ENCODE data around the gene BPHL. TPM values are rescaled to one million over a fixed set of nuclear protein-coding genes. Genes with fewer than 3 reads are reported as not detected.

Gene BPHL
- total RNA-seq, 1 donor from 2014 or later = 12.1 TPM

DNA sequence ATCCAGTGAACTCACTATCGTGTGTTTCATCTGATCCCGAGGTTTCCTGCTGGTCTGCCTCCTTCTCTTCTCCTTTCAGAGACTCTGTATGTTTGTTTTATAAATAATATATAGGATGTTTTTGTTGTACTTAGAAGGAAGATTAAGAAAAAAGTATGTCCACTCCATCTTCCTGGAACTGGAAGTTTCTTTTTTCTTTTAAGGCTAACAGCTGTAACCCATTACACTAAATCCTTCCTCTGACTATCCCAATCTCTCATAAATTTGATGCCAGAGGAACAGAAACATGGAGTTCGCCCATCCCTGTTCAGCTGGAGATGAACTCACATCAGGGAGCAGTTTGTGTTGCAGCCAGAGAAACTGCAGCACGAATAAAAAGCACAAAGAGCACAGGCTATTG lies 29.5 kb upstream of the BPHL start:
- intact Hi-C loops (cut with micrococcal nuclease) = no loop called here
- Mint-ChIP-seq H3K9me3 (no peaks in the 10 kb centered on the region), H3K27ac (no peak overlapping the region), H3K4me3 (ENCODE audit: low read depth) (no peak overlapping the region), H3K27me3 (ENCODE audit: low read depth) (no peaks in the 10 kb centered on the region), H3K36me3 (ENCODE audit: low read depth) (peaks cover 57% of the 10 kb centered on the region), H3K4me1 (ENCODE audit: low read depth) (peaks cover 13% of the 10 kb centered on the region)
- no peak for DNase-seq (ENCODE audit: low spot score)

DNA sequence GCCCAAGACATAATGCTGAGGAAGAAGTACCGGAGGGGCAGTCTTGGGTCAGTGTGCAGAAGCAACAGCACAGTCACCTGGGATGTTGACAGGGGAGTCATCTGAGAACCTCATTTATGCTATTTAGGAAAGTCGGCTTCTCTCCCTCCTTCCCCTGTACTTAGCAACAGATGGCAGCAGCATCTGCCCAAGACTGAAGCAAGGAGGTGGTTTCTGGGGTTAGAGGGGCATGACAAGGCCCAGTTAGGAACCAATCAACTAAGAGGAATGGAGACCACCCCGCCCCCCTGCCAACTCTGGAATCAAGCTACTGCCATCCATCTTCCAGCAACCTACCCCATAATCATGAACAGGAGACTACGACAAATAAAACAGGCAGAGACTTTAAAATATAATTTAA lies 28.5 kb upstream of the BPHL start:
- H3K36me3 Mint-ChIP-seq (ENCODE audit: low read depth) = peaks cover 55% of the 10 kb centered on the region
- DNase-seq (ENCODE audit: low spot score) = no peak
- H3K4me1 Mint-ChIP-seq (ENCODE audit: low read depth) = peaks cover 12% of the 10 kb centered on the region
- H3K27me3 Mint-ChIP-seq (ENCODE audit: low read depth) = no peaks in the 10 kb centered on the region
- no peak overlapping the region for H3K4me3 Mint-ChIP-seq (ENCODE audit: low read depth)
- intact Hi-C loops (cut with micrococcal nuclease) = no loop called here
- H3K27ac Mint-ChIP-seq = peak overlapping the region; percentile 1
- H3K9me3 Mint-ChIP-seq = no peaks in the 10 kb centered on the region

DNA sequence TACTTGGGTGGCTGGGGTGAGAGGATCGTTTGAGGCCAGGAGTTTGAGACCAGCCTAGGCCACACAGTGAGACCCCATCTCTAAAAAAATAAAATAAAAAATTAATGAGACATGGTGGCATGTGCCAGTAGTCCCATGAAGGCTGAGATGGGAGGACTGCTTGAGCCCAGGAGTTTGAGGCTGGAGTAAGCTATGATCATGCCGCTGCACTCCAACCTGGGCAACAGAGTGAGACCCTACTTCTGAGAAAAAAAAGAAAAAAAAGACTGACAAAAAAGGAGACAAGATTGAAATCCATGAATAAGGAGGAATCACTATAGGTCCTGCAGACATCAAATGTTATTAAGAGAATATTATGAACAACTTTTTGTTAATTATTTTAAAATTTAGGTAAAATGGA lies 23.7 kb upstream of the BPHL start:
- Mint-ChIP-seq H3K36me3 (ENCODE audit: low read depth) (peaks cover 47% of the 10 kb centered on the region), H3K4me3 (ENCODE audit: low read depth) (no peak overlapping the region), H3K4me1 (ENCODE audit: low read depth) (peaks cover 2% of the 10 kb centered on the region), H3K9me3 (no peaks in the 10 kb centered on the region), H3K27ac (no peak overlapping the region), H3K27me3 (ENCODE audit: low read depth) (no peaks in the 10 kb centered on the region)
- intact Hi-C loops (cut with micrococcal nuclease) = no loop called here
- no peak for DNase-seq (ENCODE audit: low spot score)

DNA sequence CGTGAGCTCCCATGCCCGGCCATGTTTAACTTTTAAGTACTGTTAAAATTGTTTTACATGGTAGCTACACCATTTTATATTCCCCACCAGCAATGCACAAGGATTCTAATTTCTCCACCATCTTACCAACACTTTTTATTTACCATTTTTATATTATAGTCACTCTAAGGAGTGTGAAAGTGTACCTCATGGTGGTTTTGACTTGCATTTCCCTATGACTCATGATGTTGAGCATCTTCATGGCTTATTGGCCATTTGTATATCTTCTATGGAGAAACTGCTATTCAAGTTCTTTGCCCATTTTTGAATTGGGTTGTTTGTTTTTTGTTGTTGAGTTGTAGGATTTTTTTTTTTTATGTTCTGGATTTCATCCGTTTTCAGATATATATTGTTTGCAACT lies 15.6 kb upstream of the BPHL start:
- intact Hi-C loops (cut with micrococcal nuclease) = no loop called here
- no peak overlapping the region for H3K4me3 Mint-ChIP-seq (ENCODE audit: low read depth)
- H3K4me1 Mint-ChIP-seq (ENCODE audit: low read depth) = peaks cover 2% of the 10 kb centered on the region
- H3K27ac Mint-ChIP-seq = no peak overlapping the region
- DNase-seq (ENCODE audit: low spot score) = no peak
- no peaks in the 10 kb centered on the region for H3K27me3 Mint-ChIP-seq (ENCODE audit: low read depth)
- H3K36me3 Mint-ChIP-seq (ENCODE audit: low read depth) = peaks cover 70% of the 10 kb centered on the region
- no peaks in the 10 kb centered on the region for H3K9me3 Mint-ChIP-seq

DNA sequence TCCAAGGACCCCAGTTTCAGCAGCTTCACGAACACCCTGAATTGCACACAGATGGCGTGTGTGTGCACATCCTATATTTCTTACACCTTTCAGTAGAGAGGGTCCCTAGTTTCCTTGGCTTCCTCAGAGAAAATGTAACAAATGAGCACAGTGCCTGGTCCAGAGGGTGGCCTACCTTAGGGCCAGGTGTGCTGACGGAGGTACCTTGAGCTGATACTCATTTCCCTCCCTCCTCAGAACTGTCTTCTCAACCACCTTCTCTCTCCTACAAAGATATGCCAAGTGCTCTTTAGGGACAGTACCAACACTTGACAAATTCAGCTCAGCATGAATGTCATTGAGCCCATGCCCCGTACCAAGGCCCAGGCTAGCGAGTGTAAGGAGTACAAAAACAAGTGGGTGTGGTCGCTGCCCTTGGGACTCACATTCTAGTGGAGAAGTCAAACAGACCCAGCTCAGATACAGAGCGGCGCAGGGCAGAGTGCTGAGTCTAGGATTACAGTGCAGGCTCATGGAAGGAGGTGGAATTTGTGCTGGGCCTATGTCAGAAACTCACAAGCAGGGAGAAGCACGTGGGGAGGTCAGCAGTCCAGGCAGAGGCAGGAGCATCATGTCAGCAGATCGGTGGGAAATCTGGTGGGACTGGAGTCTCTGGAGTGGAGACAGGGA lies 9.6 kb upstream of the BPHL start:
- Mint-ChIP-seq H3K4me1 (ENCODE audit: low read depth) (no peaks in the 10 kb centered on the region), H3K27ac (no peak overlapping the region), H3K4me3 (ENCODE audit: low read depth) (no peak overlapping the region), H3K36me3 (ENCODE audit: low read depth) (peaks cover 69% of the 10 kb centered on the region), H3K27me3 (ENCODE audit: low read depth) (no peaks in the 10 kb centered on the region), H3K9me3 (no peaks in the 10 kb centered on the region)
- intact Hi-C loops (cut with micrococcal nuclease) = no loop called here
- DNase-seq (ENCODE audit: low spot score) = no peak

DNA sequence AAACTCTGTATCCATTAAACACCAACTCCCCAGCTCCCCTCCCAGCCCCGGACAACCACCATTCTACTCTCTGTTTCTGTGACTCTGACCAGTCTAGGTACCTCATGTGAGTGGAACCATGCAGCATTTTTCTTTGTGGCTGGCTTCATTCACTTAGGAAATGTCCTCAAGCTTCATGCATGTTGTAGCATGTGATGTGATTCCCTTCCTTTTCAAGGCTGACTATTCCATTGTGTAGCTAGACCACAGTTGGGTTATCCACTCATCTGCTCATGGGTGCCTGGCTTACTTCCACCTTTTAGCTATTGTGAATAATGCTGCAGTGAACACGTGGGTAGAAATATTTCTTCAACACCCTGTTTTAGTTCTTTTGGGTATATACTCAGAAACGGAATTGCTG lies 8.8 kb upstream of the BPHL start:
- no peak for DNase-seq (ENCODE audit: low spot score)
- intact Hi-C loops (cut with micrococcal nuclease) = no loop called here
- H3K36me3 Mint-ChIP-seq (ENCODE audit: low read depth) = peaks cover 64% of the 10 kb centered on the region
- no peaks in the 10 kb centered on the region for H3K9me3 Mint-ChIP-seq
- H3K27ac Mint-ChIP-seq = no peak overlapping the region
- H3K4me1 Mint-ChIP-seq (ENCODE audit: low read depth) = no peaks in the 10 kb centered on the region
- no peak overlapping the region for H3K4me3 Mint-ChIP-seq (ENCODE audit: low read depth)
- no peaks in the 10 kb centered on the region for H3K27me3 Mint-ChIP-seq (ENCODE audit: low read depth)

DNA sequence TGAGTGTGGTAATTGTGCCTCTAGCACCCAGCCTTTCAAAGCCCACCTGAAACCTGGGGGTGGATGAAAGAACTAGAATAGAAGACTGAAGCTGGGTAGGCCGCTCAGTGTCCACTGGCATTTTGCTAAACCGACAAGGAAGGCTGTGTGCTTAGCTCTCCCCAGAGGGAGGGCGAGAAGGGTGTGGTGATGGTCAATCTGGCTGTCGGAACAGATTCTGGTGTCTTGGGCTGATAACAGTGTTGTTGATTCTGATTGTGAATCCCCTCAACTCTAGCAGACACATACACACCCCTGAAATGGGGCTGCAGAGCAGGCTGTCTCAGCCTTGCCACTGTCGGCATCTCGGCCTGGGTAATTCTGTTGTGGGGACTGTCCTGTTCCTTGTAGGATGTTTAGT lies 4.1 kb upstream of the BPHL start:
- DNase-seq (ENCODE audit: low spot score) = no peak
- Mint-ChIP-seq H3K9me3 (no peaks in the 10 kb centered on the region), H3K36me3 (ENCODE audit: low read depth) (peaks cover 34% of the 10 kb centered on the region), H3K27me3 (ENCODE audit: low read depth) (no peaks in the 10 kb centered on the region), H3K4me1 (ENCODE audit: low read depth) (peaks cover 14% of the 10 kb centered on the region), H3K27ac (no peak overlapping the region), H3K4me3 (ENCODE audit: low read depth) (no peak overlapping the region)
- intact Hi-C loops (cut with micrococcal nuclease) = no loop called here

DNA sequence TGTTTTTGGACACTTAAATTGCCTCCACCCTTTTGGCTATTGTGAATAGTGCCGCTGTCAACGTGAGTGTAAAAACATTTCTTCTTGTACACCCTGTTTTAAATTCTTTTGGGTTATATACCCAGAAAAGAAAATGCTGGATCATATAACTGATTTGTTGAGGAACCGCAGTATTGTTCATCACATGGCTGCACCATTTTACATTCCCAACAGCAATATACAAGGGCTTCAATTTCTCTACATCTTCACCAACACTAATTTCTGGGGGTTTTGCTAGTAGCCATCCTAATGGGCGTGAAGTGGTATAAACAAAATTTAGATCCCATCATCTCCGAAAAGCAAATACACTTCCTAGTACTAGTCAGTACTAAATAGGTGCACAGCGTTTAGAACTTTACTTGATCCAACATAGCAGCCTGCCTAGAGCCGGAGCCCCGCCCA lies 579 bp upstream of the BPHL start:
- peaks cover 16% of the 10 kb centered on the region for H3K4me1 Mint-ChIP-seq (ENCODE audit: low read depth)
- peak overlapping the region; percentile 80 for H3K4me3 Mint-ChIP-seq (ENCODE audit: low read depth)
- peaks cover 17% of the 10 kb centered on the region for H3K36me3 Mint-ChIP-seq (ENCODE audit: low read depth)
- no peak for DNase-seq (ENCODE audit: low spot score)
- peak overlapping the region; percentile 81 for H3K27ac Mint-ChIP-seq
- no peaks in the 10 kb centered on the region for H3K27me3 Mint-ChIP-seq (ENCODE audit: low read depth)
- H3K9me3 Mint-ChIP-seq = no peaks in the 10 kb centered on the region
- intact Hi-C loops (cut with micrococcal nuclease) = loop anchor here (1.0 to 2.0 kb wide), 8 partner anchors 39 to 353 kb away; partner anchors contain the start of genes NQO2, PSMG4, TUBB2A and WRNIP1

DNA sequence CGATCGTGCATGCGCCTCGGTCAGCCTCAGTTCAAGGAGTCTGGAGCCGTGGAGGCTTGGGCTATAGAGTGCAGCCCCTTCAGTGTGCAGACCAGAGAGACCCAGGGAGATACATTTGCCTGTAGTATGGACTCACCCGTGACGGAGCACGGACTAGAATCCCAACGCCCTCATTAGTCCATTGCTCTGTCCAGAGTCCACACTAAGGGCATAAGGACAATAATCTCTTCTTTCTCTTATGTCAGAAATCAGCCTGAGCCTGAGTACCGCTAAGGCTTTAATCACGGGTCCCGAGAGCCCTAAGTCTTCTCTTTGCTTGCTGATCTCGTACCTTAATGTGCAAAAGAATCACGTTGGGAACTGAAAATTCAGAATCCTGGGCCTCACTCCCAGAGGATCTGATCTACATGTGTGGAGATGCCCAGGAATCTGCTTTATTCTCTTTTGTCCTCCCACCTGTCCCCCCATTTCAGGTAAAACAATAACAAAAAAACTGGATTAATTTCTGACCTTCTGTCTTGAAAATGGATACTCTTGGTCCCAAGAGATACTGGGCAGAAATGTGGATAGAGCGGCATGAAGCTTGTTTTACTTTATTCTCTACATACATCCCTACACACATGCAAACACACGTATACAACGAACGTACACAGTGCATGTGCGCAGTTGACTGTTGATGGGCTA lies 671 bp downstream of the BPHL start:
- H3K4me1 Mint-ChIP-seq (ENCODE audit: low read depth) = peaks cover 18% of the 10 kb centered on the region
- H3K27me3 Mint-ChIP-seq (ENCODE audit: low read depth) = no peaks in the 10 kb centered on the region
- no peak overlapping the region for H3K27ac Mint-ChIP-seq
- DNase-seq (ENCODE audit: low spot score) = no peak
- intact Hi-C loops (cut with micrococcal nuclease) = loop anchor here (2.0 kb wide), 3 partner anchors 90 to 354 kb away; partner anchors contain the start of genes PSMG4 and WRNIP1
- peak overlapping the region; percentile 80 for H3K4me3 Mint-ChIP-seq (ENCODE audit: low read depth)
- H3K9me3 Mint-ChIP-seq = no peaks in the 10 kb centered on the region
- peaks cover 10% of the 10 kb centered on the region for H3K36me3 Mint-ChIP-seq (ENCODE audit: low read depth)

DNA sequence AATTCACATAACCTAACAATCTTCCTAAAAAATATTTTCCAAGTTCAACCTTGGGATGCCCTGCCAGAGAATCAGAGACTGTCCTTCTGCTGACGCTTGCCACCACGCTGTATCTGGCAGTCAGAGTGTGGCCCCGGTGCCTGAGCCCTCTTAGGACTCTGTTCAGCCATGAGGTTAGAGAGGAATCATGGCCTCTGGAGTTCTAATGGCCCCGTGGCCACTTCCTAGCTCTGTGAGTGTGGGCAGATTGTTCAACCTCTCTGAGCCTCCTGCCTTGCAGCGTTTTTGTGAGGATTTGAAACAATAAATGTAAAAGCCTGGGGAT lies 2.2 kb downstream of the BPHL start:
- no peak overlapping the region for H3K4me3 Mint-ChIP-seq (ENCODE audit: low read depth)
- H3K4me1 Mint-ChIP-seq (ENCODE audit: low read depth) = peaks cover 18% of the 10 kb centered on the region
- H3K9me3 Mint-ChIP-seq = no peaks in the 10 kb centered on the region
- no peaks in the 10 kb centered on the region for H3K27me3 Mint-ChIP-seq (ENCODE audit: low read depth)
- H3K27ac Mint-ChIP-seq = no peak overlapping the region
- intact Hi-C loops (cut with micrococcal nuclease) = no loop called here
- no peak for DNase-seq (ENCODE audit: low spot score)
- peaks cover 4% of the 10 kb centered on the region for H3K36me3 Mint-ChIP-seq (ENCODE audit: low read depth)

DNA sequence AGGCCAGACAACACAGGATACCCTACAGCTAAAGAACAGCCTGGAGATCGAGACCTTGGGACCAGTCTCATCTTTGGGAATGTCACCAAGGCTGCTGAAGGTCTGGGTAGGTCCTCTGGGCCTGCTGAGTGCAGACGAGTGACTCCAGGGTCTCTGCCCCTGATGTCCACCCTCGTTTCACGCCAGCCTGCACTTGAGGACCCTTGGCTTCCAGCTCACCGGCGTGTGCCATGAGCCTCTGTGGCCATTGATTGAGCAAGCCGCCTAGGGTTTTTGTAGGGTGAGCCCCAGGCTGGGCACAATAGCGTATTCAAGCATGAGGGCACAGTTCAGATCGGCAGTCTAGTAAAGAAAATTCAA lies 4.3 kb downstream of the BPHL start:
- Mint-ChIP-seq H3K27me3 (ENCODE audit: low read depth) (no peaks in the 10 kb centered on the region), H3K4me3 (ENCODE audit: low read depth) (no peak overlapping the region), H3K36me3 (ENCODE audit: low read depth) (peaks cover 4% of the 10 kb centered on the region), H3K4me1 (ENCODE audit: low read depth) (peaks cover 14% of the 10 kb centered on the region), H3K9me3 (no peaks in the 10 kb centered on the region), H3K27ac (no peak overlapping the region)
- intact Hi-C loops (cut with micrococcal nuclease) = no loop called here
- no peak for DNase-seq (ENCODE audit: low spot score)

DNA sequence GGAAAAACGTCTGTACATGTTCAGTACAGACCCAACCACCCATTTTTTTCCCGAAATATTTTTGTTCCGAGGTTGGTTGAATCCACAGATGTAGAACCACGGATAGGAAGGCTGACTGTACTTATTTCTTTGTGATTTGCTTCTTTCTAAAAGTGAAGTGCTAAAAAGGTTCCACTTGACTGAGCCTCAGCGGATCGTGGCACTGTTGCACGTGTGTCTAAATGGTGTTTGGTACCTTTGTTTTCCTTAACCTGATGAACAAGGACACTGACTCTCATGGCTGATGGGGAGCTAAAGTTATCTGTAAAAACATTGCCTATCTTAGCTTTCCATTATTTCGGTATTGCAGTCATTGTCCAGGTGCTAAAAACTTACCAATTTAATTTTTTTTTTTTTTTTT lies 6.2 kb downstream of the BPHL start:
- peaks cover 3% of the 10 kb centered on the region for H3K4me1 Mint-ChIP-seq (ENCODE audit: low read depth)
- intact Hi-C loops (cut with micrococcal nuclease) = no loop called here
- no peak for DNase-seq (ENCODE audit: low spot score)
- H3K4me3 Mint-ChIP-seq (ENCODE audit: low read depth) = no peak overlapping the region
- peaks cover 7% of the 10 kb centered on the region for H3K36me3 Mint-ChIP-seq (ENCODE audit: low read depth)
- H3K27me3 Mint-ChIP-seq (ENCODE audit: low read depth) = no peaks in the 10 kb centered on the region
- no peak overlapping the region for H3K27ac Mint-ChIP-seq
- H3K9me3 Mint-ChIP-seq = no peaks in the 10 kb centered on the region

DNA sequence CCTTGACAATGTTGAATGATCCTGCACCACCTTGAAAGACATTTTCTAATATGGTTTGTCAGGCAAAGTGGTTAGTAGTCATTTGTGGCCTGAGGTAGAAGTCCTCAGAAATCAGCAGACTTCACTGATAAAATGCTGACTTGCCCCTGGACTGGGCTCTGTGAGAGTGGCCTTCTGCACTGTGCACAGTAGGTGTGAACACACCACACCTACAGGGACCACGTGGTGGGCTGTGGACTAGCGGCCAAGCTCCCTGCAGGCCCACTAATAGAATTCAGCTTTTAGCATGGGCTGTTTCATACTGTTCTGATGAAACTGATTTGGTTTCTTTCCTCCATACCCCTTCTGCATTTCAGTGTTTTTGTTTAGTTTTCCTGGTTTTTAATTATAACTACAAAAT lies 7.3 kb downstream of the BPHL start:
- H3K27me3 Mint-ChIP-seq (ENCODE audit: low read depth) = no peaks in the 10 kb centered on the region
- H3K9me3 Mint-ChIP-seq = no peaks in the 10 kb centered on the region
- H3K36me3 Mint-ChIP-seq (ENCODE audit: low read depth) = peaks cover 7% of the 10 kb centered on the region
- no peak for DNase-seq (ENCODE audit: low spot score)
- H3K4me1 Mint-ChIP-seq (ENCODE audit: low read depth) = peaks cover 3% of the 10 kb centered on the region
- H3K27ac Mint-ChIP-seq = no peak overlapping the region
- intact Hi-C loops (cut with micrococcal nuclease) = loop anchor here (1.0 to 2.0 kb wide), 2 partner anchors 125 to 133 kb away; partner anchors contain the start of gene PSMG4
- no peak overlapping the region for H3K4me3 Mint-ChIP-seq (ENCODE audit: low read depth)

Data from activated T-helper 2 cell treated with anti-CD3 and anti-CD28 coated beads, Interferon-gamma antibody, Interleukin-2, Interleukin-4, amounts not matched to agents 10 μg/mL and 5 μg/mL and 100 μg/mL, durations not matched to agents 14 hours and 24 hours and 36 hours (primary cell).